ENCODE results near the gene MCF2L2.

DNA sequence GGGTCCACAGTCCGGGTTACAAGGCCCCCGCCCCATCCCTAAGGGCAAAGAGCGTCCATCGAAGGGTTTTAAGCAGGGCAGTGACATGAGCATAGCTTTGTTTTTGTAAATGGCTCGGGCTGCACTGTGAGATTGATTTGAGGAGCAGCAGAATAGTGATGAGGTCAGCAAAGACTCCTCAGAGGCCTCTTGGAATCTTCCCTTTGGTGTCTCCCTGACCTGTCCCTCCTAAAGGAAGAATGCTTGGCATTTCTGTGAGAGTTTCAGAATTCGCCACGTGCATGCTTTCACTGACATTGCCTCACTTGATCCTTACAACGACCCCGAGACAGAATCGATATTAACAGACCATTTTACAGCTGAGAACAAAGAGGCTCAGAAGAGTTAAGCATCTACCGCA is 286.2 kb downstream of the MCF2L2 start:
- TF ChIP-seq CTCF (IDR thresholded peaks at IDR 0.05): no peak
- no peak for TF ChIP-seq CBX8 (IDR thresholded peaks at IDR 0.05)
- TF ChIP-seq EP300 (IDR thresholded peaks at IDR 0.05): no peak
- TF ChIP-seq, protein P1, sequence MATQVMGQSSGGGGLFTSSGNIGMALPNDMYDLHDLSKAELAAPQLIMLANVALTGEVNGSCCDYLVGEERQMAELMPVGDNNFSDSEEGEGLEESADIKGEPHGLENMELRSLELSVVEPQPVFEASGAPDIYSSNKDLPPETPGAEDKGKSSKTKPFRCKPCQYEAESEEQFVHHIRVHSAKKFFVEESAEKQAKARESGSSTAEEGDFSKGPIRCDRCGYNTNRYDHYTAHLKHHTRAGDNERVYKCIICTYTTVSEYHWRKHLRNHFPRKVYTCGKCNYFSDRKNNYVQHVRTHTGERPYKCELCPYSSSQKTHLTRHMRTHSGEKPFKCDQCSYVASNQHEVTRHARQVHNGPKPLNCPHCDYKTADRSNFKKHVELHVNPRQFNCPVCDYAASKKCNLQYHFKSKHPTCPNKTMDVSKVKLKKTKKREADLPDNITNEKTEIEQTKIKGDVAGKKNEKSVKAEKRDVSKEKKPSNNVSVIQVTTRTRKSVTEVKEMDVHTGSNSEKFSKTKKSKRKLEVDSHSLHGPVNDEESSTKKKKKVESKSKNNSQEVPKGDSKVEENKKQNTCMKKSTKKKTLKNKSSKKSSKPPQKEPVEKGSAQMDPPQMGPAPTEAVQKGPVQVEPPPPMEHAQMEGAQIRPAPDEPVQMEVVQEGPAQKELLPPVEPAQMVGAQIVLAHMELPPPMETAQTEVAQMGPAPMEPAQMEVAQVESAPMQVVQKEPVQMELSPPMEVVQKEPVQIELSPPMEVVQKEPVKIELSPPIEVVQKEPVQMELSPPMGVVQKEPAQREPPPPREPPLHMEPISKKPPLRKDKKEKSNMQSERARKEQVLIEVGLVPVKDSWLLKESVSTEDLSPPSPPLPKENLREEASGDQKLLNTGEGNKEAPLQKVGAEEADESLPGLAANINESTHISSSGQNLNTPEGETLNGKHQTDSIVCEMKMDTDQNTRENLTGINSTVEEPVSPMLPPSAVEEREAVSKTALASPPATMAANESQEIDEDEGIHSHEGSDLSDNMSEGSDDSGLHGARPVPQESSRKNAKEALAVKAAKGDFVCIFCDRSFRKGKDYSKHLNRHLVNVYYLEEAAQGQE (IDR thresholded peaks at IDR 0.05): no peak
- no peak for TF ChIP-seq RFX5 (IDR thresholded peaks at IDR 0.05)
- no peak for TF ChIP-seq SREBF2 (IDR thresholded peaks at IDR 0.05)
- no peak for TF ChIP-seq CEBPB (IDR thresholded peaks at IDR 0.05)
- no peak for TF ChIP-seq JUNB (IDR thresholded peaks at IDR 0.05)
- TF ChIP-seq POLR2A (IDR thresholded peaks at IDR 0.05; ENCODE audit: low read length): no peak
